ENCODE data around the gene ABCB11. TPM values are rescaled to one million over a fixed set of nuclear protein-coding genes. Genes with fewer than 3 reads are reported as not detected.
A peak's percentile ranks its signal among the peaks of the same experiment; 100 is the strongest.

The ABCB11 gene
- polyA plus RNA-seq, 3 donors from 2014 or later, result not detected

DNA sequence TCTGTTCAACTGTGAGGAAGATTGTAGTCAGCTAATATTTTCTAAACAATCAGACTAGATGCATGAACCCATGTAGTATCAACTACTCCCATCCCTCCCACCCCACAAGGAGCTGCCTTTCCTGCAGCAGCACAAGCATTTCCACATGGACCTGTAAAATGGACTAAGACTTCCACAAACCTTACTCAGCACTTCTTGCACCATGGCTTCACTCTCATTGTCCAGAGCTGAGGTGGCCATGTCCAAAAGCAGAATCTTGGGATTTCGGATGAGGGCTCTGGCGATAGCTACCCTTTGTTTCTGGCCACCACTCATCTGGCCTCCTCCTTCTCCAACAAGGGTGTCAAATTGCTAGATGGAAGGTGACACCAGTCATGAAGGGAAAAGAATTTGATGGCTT is 61.3 kb downstream of the ABCB11 start:
- no peak for DNase-seq
- no peak overlapping the region for H3K4me3 Mint-ChIP-seq
- H3K27me3 Mint-ChIP-seq (ENCODE audit: low read depth in 3 of 3), result peaks cover 0 to 2% (median 0%) of the 10 kb centered on the region in 3 donors
- H3K36me3 Mint-ChIP-seq, result no peaks in the 10 kb centered on the region
- no peak overlapping the region for H3K27ac Mint-ChIP-seq
- peaks cover 0 to under 1% of the 10 kb centered on the region in 2 donors for H3K4me1 Mint-ChIP-seq
- H3K9me3 Mint-ChIP-seq, result no peaks in the 10 kb centered on the region

DNA sequence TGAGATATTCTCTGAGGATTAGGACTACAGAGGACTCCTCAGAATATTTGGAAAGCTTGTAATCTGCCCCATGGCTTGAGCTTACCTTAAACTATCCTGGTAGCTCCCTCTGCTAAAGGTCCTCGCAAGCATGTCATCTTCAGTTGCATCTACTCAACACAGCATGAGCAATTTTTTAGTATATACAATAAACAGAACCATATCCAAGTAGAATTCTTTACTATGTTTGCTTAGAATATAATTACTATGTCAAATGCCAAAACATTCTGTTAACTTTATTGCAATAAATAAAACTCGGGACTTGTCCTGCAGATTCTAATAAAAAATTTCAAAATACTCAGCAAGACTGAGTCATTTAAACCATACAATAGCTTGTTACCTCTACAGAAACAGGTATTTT is 62.8 kb downstream of the ABCB11 start:
- Mint-ChIP-seq H3K27me3 (ENCODE audit: low read depth in 3 of 3) (peaks cover 0 to 2% (median 0%) of the 10 kb centered on the region in 3 donors), H3K4me1 (peaks cover 4 to 10% of the 10 kb centered on the region in 2 donors), H3K4me3 (no peak overlapping the region), H3K27ac (no peak overlapping the region), H3K9me3 (no peaks in the 10 kb centered on the region), H3K36me3 (no peaks in the 10 kb centered on the region)
- DNase-seq, result no peak

DNA sequence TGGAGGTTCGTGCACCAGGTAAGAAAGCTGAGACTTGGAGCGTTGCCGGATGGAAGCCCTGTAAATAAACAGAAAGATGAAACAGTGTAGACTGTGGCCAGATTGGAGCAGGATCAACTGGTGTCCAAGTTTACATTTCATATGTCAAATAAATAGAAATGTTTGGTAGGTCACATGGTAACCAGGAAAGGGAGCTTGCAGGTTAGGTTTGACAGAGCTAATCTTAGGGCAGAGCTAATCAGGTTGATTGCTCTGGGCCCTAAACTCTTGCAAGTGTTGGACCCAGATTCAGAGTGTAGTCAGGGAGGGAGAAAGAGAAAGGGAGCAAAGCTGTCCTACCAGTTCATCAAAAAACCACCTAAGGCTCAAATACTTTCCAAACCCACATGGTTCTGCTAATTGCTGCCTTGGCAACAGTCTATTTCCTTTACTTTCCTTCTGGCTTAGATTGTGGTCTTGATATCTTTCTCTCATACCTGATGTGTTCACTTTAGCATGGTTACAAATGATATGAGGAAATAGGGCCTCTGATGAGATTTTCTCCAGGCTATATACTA is 66.8 kb downstream of the ABCB11 start:
- Mint-ChIP-seq H3K9me3 (no peaks in the 10 kb centered on the region), H3K4me3 (no peak overlapping the region), H3K4me1 (peaks cover 4 to 10% of the 10 kb centered on the region in 2 donors), H3K36me3 (no peaks in the 10 kb centered on the region), H3K27me3 (ENCODE audit: low read depth in 3 of 3) (peaks cover 0 to 4% (median 2%) of the 10 kb centered on the region in 3 donors), H3K27ac (no peak overlapping the region)
- peak in 1 of 3 donors; percentile 12 for DNase-seq

DNA sequence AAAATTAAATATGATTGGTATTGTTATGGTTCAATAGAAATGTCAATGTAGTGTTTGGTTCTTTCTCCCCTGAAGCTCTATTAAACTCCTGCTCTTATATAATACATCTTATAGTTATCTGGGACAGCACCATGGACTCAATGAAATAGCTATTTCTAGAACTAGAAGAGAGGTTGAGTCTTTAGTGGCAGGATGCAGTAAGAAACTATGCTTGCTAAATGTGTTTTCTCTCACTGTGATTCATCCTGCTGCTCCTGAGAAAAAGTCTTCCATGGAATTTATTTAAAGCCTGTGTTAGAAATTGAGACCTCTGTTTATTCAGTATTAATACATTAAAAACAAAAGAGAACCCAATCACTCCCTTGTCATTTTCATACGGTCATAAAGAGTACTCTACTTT is 68.5 kb downstream of the ABCB11 start:
- Mint-ChIP-seq H3K4me3 (no peak overlapping the region), H3K36me3 (no peaks in the 10 kb centered on the region), H3K9me3 (no peaks in the 10 kb centered on the region), H3K4me1 (peaks cover 4 to 10% of the 10 kb centered on the region in 2 donors), H3K27ac (no peak overlapping the region), H3K27me3 (ENCODE audit: low read depth in 3 of 3) (peaks cover 0 to 4% (median 2%) of the 10 kb centered on the region in 3 donors)
- no peak for DNase-seq

DNA sequence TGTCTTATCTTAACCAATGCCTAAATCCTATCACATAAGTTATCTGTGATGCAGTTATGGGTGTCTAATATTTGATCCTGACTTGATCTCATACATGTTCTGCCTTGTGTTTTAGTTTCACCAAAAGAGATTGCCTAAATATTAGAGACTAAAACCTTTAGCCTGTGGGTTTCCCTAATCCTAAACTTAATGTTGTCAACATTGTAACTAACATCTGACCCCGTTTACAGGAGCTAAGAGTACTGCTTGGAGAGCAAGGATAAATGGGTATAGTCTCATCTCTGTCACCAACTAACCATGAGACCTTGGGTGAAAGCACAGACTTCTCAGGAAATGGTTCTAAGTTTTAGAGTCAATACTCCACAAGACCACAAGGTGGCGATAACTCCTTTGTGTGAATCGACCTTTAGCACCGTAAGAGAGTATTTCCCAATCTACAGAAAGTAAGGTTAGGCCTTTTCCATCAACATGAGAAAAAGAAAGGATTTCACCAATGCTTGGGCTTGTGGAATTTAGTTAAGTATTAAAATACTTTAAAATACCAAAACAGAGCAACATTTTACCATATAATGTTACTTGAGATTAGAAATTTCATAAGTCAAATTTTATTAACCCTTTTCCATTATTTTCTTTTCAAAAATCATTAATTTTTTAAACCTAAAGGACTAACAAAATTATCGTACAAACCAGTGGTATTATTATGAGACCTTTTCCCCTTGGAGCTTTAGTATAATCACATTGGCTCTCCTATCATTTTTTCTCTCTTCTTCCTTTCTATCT is 69.5 kb downstream of the ABCB11 start:
- H3K4me3 Mint-ChIP-seq, result no peak overlapping the region
- H3K9me3 Mint-ChIP-seq, result no peaks in the 10 kb centered on the region
- H3K4me1 Mint-ChIP-seq, result peaks cover 4 to 10% of the 10 kb centered on the region in 2 donors
- peaks cover 0 to 4% (median 2%) of the 10 kb centered on the region in 3 donors for H3K27me3 Mint-ChIP-seq (ENCODE audit: low read depth in 3 of 3)
- no peaks in the 10 kb centered on the region for H3K36me3 Mint-ChIP-seq
- no peak overlapping the region for H3K27ac Mint-ChIP-seq
- peak; percentile 30 to 51 (median 45) for DNase-seq

DNA sequence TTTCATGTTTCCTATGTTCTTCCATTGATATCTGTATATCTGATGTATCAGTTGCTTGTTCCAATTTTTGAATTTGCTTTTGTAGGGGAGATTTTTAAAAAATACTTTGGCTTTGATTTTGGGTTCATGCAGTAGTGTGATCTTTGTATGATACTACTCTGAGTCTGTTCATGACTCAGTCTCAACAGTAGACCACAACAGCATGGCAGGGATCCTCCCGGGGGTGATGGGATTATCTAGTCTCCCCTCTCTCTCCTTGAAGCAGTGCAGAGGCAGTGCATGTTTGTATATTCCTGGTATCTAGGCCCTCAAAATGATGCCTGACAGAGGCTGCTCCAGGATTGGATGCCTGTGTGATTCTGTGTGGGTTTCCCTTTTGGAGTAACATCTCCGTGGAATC is 74.7 kb downstream of the ABCB11 start:
- Mint-ChIP-seq H3K36me3 (peaks cover 0 to 4% (median 0%) of the 10 kb centered on the region in 3 donors), H3K27me3 (ENCODE audit: low read depth in 3 of 3) (peaks cover 5 to 13% (median 5%) of the 10 kb centered on the region in 3 donors), H3K4me3 (no peak overlapping the region), H3K27ac (no peak overlapping the region), H3K4me1 (no peaks in the 10 kb centered on the region), H3K9me3 (peaks cover 0 to 15% (median 13%) of the 10 kb centered on the region in 6 donors)
- DNase-seq, result no peak

DNA sequence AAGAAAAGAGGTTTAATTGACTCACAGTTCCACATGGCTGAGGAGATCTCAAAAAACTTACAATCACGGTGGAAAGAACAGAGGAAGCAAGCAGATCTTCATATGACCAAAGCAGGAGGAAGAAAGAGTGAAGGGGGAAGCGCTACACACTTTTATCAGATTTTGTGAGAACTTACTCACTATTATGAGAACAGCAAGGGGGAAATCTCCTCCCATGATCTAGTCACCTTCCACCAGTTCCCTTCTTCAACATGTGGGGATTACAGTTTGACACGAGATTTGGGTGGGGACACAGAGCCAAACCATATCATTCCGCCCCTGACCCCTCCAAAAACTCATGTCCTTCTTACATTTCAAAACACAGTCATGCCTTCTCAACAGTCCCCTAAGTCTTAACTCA is 75.8 kb downstream of the ABCB11 start:
- H3K36me3 Mint-ChIP-seq, result peaks cover 0 to 4% (median 0%) of the 10 kb centered on the region in 3 donors
- no peak overlapping the region for H3K27ac Mint-ChIP-seq

DNA sequence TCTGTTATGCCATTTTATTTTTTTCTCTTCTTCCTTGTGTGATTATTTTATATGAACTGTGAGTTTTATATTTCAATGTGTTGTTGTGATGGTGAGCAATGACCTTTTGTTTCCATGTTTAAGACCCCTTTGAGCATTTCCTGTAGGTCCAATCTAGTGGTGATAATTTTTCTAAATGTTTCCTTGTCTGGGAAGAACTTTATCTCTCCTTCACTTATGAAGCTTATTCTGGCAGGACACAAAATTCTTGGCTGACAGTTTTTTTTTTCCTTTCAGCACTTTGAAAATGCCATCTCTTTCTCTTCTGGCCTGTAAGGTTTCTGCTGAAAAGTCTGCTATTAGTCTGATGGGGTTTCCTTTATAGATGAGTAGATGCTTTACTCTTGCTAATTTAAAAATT is 76.9 kb downstream of the ABCB11 start:
- Mint-ChIP-seq H3K9me3 (peaks cover 0 to 15% (median 13%) of the 10 kb centered on the region in 6 donors), H3K4me1 (no peaks in the 10 kb centered on the region), H3K27me3 (ENCODE audit: low read depth in 3 of 3) (peaks cover 3 to 13% (median 5%) of the 10 kb centered on the region in 3 donors), H3K36me3 (peaks cover 0 to 4% (median 0%) of the 10 kb centered on the region in 3 donors), H3K27ac (no peak overlapping the region), H3K4me3 (no peak overlapping the region)
- no peak for DNase-seq

More for the DNA sequence above, 75.8 kb downstream of the ABCB11 start:
- H3K4me3 Mint-ChIP-seq, result no peak overlapping the region
- no peak for DNase-seq
- H3K4me1 Mint-ChIP-seq, result no peaks in the 10 kb centered on the region
- H3K9me3 Mint-ChIP-seq, result peaks cover 0 to 15% (median 13%) of the 10 kb centered on the region in 6 donors
- H3K27me3 Mint-ChIP-seq (ENCODE audit: low read depth in 3 of 3), result peaks cover 3 to 13% (median 5%) of the 10 kb centered on the region in 3 donors

DNA sequence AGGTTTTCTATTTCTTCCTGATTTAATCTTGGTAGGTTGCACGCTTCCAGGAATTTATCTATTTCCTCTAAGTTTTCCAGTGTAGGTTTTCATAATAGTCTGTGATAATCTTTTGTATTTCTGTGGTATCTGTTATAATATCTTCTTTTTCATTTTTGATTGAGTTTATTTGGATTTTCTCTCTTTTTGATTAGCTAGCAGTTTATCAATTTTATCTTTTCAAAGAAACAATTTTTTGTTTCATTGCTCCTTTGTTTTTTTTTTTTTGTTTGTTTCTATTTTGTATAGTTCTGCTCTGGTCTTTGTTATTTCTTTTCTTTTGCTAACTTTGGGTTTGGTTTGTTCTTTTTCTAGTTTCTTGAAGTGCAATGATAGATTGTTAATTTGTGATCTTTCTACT is 78.7 kb downstream of the ABCB11 start:
- Mint-ChIP-seq H3K27me3 (ENCODE audit: low read depth in 3 of 3) (peaks cover 3 to 13% (median 5%) of the 10 kb centered on the region in 3 donors), H3K27ac (no peak overlapping the region), H3K4me3 (no peak overlapping the region), H3K4me1 (no peaks in the 10 kb centered on the region), H3K9me3 (peaks cover 0 to 15% (median 13%) of the 10 kb centered on the region in 6 donors), H3K36me3 (peaks cover 0 to 4% (median 0%) of the 10 kb centered on the region in 3 donors)
- DNase-seq, result no peak

DNA sequence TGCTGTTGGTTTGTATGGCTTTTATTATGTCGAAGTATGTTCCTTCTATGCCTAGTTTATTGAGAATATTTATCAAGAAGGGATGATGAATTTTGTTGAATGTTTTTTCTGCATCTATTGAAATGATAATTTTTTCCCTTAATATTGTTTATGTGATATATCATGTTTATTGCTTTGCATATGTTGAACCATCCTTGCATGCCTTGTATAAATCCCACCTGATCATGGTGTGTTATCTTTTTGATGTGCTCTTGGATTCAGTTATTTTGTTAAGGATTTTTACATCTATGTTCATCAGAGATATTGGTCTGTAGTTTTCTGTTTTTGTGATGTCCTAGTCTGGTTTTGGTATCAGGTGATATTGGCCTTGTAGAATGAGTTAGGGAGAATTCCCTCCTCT is 79.3 kb downstream of the ABCB11 start:
- H3K36me3 Mint-ChIP-seq, result peaks cover 0 to 4% (median 0%) of the 10 kb centered on the region in 3 donors
- DNase-seq, result no peak

DNA sequence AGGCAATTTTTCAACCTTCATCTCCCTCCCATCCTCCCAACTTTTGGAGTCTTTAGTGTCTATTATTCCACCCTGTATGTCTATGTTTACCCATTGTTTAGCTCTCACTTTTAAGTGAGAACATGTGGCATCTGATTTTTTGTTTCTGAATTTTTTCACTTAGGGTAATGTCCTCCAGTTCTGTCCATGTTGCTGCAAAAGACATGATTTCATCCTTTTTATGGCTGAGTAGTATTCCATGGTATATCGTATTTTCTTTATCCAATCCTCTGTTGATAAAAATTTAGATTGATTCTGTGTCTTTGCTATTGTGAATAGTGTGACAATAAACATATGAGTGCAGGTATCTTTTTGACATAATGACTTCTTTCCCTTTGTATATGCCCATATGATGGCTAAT is 81.8 kb downstream of the ABCB11 start:
- Mint-ChIP-seq H3K27me3 (ENCODE audit: low read depth in 3 of 3) (peaks cover 5% of the 10 kb centered on the region in 3 donors), H3K9me3 (peaks cover 0 to 15% (median 13%) of the 10 kb centered on the region in 6 donors), H3K4me1 (no peaks in the 10 kb centered on the region), H3K27ac (no peak overlapping the region), H3K36me3 (peaks cover 0 to 4% (median 0%) of the 10 kb centered on the region in 3 donors), H3K4me3 (no peak overlapping the region)
- DNase-seq, result no peak

More for the DNA sequence above, 79.3 kb downstream of the ABCB11 start:
- peaks cover 0 to 15% (median 13%) of the 10 kb centered on the region in 6 donors for H3K9me3 Mint-ChIP-seq
- H3K4me3 Mint-ChIP-seq, result no peak overlapping the region
- H3K4me1 Mint-ChIP-seq, result no peaks in the 10 kb centered on the region
- no peak overlapping the region for H3K27ac Mint-ChIP-seq
- peaks cover 3 to 13% (median 5%) of the 10 kb centered on the region in 3 donors for H3K27me3 Mint-ChIP-seq (ENCODE audit: low read depth in 3 of 3)

DNA sequence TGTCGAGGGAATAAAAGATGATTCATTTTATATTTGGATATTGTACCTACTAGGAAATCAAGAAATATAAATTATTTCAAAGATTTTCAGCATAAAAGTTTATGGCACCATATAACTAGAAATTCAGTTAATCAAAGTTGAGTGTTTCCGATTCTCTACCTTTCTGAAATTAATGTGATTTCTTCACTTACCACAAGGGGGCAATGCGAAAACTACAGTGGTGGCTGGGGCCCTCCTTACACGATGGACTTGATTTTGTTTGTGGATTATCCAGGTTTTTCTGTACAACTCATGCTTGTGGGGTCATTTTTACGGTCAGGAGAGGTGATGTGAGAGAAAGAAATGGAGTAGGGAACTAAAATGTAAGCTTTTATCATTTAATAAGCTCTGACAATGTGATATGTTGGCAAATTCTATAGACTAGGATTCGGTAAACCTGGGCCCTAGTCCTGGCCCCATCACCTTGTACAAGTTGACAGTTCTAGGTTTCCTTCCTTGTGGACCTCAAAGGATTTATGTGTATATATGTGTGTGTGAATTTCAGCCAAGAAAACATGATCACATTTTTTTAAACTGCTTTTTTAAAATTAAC is 82.4 kb downstream of the ABCB11 start:
- H3K9me3 Mint-ChIP-seq, result peaks cover 0 to 15% (median 13%) of the 10 kb centered on the region in 6 donors
- DNase-seq, result peak in 2 of 3 donors; percentile 2 to 3

DNA sequence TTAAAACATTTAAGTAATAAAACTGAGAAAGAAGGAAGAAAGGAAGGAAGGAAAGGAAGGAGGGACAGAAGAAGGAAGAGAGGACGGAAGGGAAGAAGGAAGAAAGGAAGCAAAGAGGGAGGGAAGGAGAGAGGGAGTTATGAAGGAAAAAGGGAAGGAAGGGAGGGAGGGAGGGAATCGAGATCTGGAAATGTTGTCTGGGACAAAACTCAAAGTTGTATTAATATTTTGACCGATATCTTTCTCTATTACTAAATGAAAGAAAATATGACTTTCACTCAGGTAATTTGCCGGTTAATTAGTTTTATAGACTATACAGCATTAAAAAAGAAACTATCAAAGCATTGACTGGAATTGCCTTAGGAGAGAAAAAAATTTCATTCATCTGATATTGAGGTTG is 85.6 kb downstream of the ABCB11 start:
- no peaks in the 10 kb centered on the region for H3K36me3 Mint-ChIP-seq
- peaks cover 0 to 1% (median 0%) of the 10 kb centered on the region in 6 donors for H3K9me3 Mint-ChIP-seq
- no peak overlapping the region for H3K4me3 Mint-ChIP-seq
- H3K27me3 Mint-ChIP-seq (ENCODE audit: low read depth in 3 of 3), result peaks cover 0 to 4% (median 1%) of the 10 kb centered on the region in 3 donors
- H3K4me1 Mint-ChIP-seq, result no peaks in the 10 kb centered on the region
- no peak for DNase-seq
- H3K27ac Mint-ChIP-seq, result no peak overlapping the region

More for the DNA sequence above, 82.4 kb downstream of the ABCB11 start:
- Mint-ChIP-seq H3K36me3 (peaks cover 0 to 4% (median 0%) of the 10 kb centered on the region in 3 donors), H3K27ac (no peak overlapping the region), H3K4me1 (no peaks in the 10 kb centered on the region), H3K27me3 (ENCODE audit: low read depth in 3 of 3) (peaks cover 5 to 7% (median 5%) of the 10 kb centered on the region in 3 donors), H3K4me3 (no peak overlapping the region)

DNA sequence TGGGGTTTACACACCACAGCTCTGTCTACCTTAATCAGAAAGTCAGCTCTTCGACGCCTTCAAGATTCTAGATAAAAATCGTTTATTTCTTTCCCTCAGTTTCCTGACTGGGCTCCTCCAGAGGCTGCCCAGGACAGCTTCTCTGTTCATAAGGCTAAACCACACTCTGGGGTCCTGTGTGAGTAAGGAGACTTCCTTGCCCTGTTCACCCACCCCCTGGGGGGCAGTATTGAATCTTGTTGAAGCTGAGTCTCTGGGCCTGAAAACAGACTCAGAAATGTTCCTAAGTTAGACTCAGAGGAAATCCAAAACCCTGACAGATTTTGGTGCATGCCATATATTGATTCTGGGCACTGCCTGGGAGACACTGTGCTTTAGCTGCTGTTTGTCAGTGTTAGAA is 87.1 kb downstream of the ABCB11 start:
- Mint-ChIP-seq H3K9me3 (peaks cover 0 to 1% (median 0%) of the 10 kb centered on the region in 6 donors), H3K36me3 (no peaks in the 10 kb centered on the region), H3K4me3 (no peak overlapping the region), H3K27ac (no peak overlapping the region), H3K4me1 (no peaks in the 10 kb centered on the region), H3K27me3 (ENCODE audit: low read depth in 3 of 3) (peaks cover 0 to 4% (median 1%) of the 10 kb centered on the region in 3 donors)
- no peak for DNase-seq
